ENCODE results near the gene LRP1B.

DNA sequence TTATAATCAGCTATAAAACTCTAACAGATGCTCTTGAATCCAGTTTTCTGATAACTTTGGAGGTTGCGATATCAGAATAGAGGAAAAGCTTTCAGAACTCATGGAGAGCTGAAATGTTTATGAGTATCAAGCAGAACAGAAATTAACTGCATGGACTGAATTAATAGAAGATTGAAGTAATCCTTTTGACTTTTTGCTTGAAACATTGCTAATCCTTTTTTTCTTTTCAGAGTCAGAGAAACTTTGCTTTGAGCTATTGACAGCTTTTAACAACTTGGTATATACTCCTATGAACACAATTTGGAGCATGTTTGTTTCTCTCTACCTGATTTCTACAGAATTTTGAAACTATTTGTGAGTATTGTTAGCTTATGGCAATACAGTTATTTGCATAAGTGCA lies 1254.8 kb downstream of the LRP1B start:
- TF ChIP-seq CTCF (IDR thresholded peaks at IDR 0.05) (no peak), EP300 (IDR thresholded peaks at IDR 0.05) (no peak), POLR2AphosphoS5 (IDR thresholded peaks at IDR 0.05) (no peak)

Measured in esophagus muscularis mucosa (tissue), 4 donors.